Measurements from ENCODE around the gene RMRP.
A peak's percentile ranks its signal among the peaks of the same experiment; 100 is the strongest.

The RMRP gene

GRCh38 chr9:35697486-35697885 is 39.7 kb upstream of the RMRP start:
- TF ChIP-seq, protein P1, sequence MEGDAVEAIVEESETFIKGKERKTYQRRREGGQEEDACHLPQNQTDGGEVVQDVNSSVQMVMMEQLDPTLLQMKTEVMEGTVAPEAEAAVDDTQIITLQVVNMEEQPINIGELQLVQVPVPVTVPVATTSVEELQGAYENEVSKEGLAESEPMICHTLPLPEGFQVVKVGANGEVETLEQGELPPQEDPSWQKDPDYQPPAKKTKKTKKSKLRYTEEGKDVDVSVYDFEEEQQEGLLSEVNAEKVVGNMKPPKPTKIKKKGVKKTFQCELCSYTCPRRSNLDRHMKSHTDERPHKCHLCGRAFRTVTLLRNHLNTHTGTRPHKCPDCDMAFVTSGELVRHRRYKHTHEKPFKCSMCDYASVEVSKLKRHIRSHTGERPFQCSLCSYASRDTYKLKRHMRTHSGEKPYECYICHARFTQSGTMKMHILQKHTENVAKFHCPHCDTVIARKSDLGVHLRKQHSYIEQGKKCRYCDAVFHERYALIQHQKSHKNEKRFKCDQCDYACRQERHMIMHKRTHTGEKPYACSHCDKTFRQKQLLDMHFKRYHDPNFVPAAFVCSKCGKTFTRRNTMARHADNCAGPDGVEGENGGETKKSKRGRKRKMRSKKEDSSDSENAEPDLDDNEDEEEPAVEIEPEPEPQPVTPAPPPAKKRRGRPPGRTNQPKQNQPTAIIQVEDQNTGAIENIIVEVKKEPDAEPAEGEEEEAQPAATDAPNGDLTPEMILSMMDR (IDR thresholded peaks at IDR 0.05; ENCODE audit: poor library complexity, severe bottlenecking) = no peak
- Histone ChIP-seq H3K9me3 (ENCODE audit: severe bottlenecking) (no peaks in the 10 kb centered on the region), H3K4me1 (ENCODE audit: insufficient read depth, poor library complexity, severe bottlenecking) (no peaks in the 10 kb centered on the region), H3K4me3 (ENCODE audit: severe bottlenecking) (no peak overlapping the region), H3K36me3 (ENCODE audit: low read depth) (peaks cover 69% of the 10 kb centered on the region), H3K27ac (ENCODE audit: poor library complexity, severe bottlenecking) (no peak overlapping the region), H3K27me3 (ENCODE audit: insufficient read depth, poor library complexity, severe bottlenecking) (no peaks in the 10 kb centered on the region)
- no peak for ATAC-seq (ENCODE audit: low read depth)
- no peak for DNase-seq (ENCODE audit: low spot score)

- peaks cover 61% of the 10 kb centered on the region for H3K36me3 ChIP-seq (ENCODE audit: low read depth)
- no peaks in the 10 kb centered on the region for H3K9me3 ChIP-seq (ENCODE audit: severe bottlenecking)
- TF ChIP-seq, protein P1 (IDR thresholded peaks at IDR 0.05; ENCODE audit: poor library complexity, severe bottlenecking) = peak; percentile 93
- DNase-seq (ENCODE audit: low spot score) = no peak
- H3K4me3 ChIP-seq (ENCODE audit: severe bottlenecking) = no peak overlapping the region
- ATAC-seq (ENCODE audit: low read depth) = peak; percentile 83
- H3K27ac ChIP-seq (ENCODE audit: poor library complexity, severe bottlenecking) = no peak overlapping the region
- H3K27me3 ChIP-seq (ENCODE audit: insufficient read depth, poor library complexity, severe bottlenecking) = no peaks in the 10 kb centered on the region
- no peaks in the 10 kb centered on the region for H3K4me1 ChIP-seq (ENCODE audit: insufficient read depth, poor library complexity, severe bottlenecking)
Measured at GRCh38 chr9:35696520-35697215, 38.8 kb upstream of the RMRP start.

DNA sequence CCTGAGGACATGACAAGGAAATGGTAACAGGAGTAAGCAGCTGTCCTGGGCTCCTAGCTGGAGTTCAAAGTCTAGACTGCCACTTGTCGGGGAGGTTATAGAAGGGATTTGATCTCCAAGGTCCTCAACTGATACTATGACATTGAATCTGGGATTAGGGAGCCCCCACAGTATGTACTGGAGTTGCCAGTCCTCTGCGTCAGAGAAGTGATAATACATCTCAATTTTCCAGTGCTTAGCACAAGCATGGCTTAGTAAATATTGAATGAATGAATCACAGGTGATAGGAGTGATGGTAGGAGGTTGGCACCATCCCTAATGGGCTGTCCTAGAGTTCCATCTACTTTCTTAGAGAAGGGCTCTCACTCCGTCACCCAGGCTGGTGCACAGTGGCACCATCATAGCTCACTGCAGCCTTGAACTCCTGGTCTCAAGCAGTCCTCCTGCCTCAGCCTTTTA is 38.2 kb upstream of the RMRP start:
- Histone ChIP-seq H3K4me3 (ENCODE audit: severe bottlenecking) (no peak overlapping the region), H3K4me1 (ENCODE audit: insufficient read depth, poor library complexity, severe bottlenecking) (peaks cover 3% of the 10 kb centered on the region), H3K36me3 (ENCODE audit: low read depth) (peaks cover 54% of the 10 kb centered on the region), H3K9me3 (ENCODE audit: severe bottlenecking) (no peaks in the 10 kb centered on the region), H3K27ac (ENCODE audit: poor library complexity, severe bottlenecking) (no peak overlapping the region), H3K27me3 (ENCODE audit: insufficient read depth, poor library complexity, severe bottlenecking) (no peaks in the 10 kb centered on the region)
- DNase-seq (ENCODE audit: low spot score) = no peak
- TF ChIP-seq, protein P1 (IDR thresholded peaks at IDR 0.05; ENCODE audit: poor library complexity, severe bottlenecking) = no peak
- no peak for ATAC-seq (ENCODE audit: low read depth)

GRCh38 chr9:35691757-35692301 is 34.0 kb upstream of the RMRP start:
- H3K27ac ChIP-seq (ENCODE audit: poor library complexity, severe bottlenecking) = peak overlapping the region; percentile 92

More at GRCh38 chr9:35691757-35692301, 34.0 kb upstream of the RMRP start:
- DNase-seq (ENCODE audit: low spot score) (no peak), ATAC-seq (ENCODE audit: low read depth) (no peak)
- H3K27me3 ChIP-seq (ENCODE audit: insufficient read depth, poor library complexity, severe bottlenecking) = no peaks in the 10 kb centered on the region
- TF ChIP-seq, protein P1 (IDR thresholded peaks at IDR 0.05; ENCODE audit: poor library complexity, severe bottlenecking) = no peak
- peaks cover 14% of the 10 kb centered on the region for H3K4me1 ChIP-seq (ENCODE audit: insufficient read depth, poor library complexity, severe bottlenecking)
- H3K9me3 ChIP-seq (ENCODE audit: severe bottlenecking) = no peaks in the 10 kb centered on the region
- peaks cover 30% of the 10 kb centered on the region for H3K36me3 ChIP-seq (ENCODE audit: low read depth)
- H3K4me3 ChIP-seq (ENCODE audit: severe bottlenecking) = no peak overlapping the region

Measured in RWPE2 (cell line).